H9 (cell line): ENCODE data around the gene DDX49. TPM values are rescaled to one million over a fixed set of nuclear protein-coding genes. Genes with fewer than 3 reads are reported as not detected.

Experiments
- DNase-seq: peaks from one replicate; pipeline ENCODE4 v3.0.0-alpha.2; 2017
- H2AFZ ChIP-seq: one replicate; pipeline ENCODE4 v1.6.1; 2013; ENCODE audit warnings: mild to moderate bottlenecking, low read length, control low read depth, moderate library complexity
- H2AK5ac ChIP-seq: 2 replicates; pipeline ENCODE4 v1.6.1; 2013; ENCODE audit warnings: low read length, control low read depth, mixed read lengths; ENCODE audit not compliant: insufficient read length
- H2BK120ac ChIP-seq: one replicate; pipeline ENCODE4 v1.6.1; 2013; ENCODE audit warnings: low read depth, mild to moderate bottlenecking, low read length, control low read depth, inconsistent platforms; ENCODE audit not compliant: poor library complexity, severe bottlenecking
- H2BK12ac ChIP-seq: 2 replicates; pipeline ENCODE4 v1.6.1; 2013; ENCODE audit warnings: low read length, control low read depth, mixed read lengths, low read depth; ENCODE audit not compliant: insufficient read length
- H2BK15ac ChIP-seq: 2 replicates; pipeline ENCODE4 v1.6.1; 2013; ENCODE audit warnings: low read depth, low read length, control low read depth
- H2BK20ac ChIP-seq: one replicate; pipeline ENCODE4 v1.6.1; 2013; ENCODE audit warnings: low read depth, mild to moderate bottlenecking, low read length, control low read depth, inconsistent platforms; ENCODE audit not compliant: poor library complexity, severe bottlenecking
- H2BK5ac ChIP-seq: 2 replicates; pipeline ENCODE4 v1.6.1; 2013; ENCODE audit warnings: low read length, control low read depth, mixed read lengths; ENCODE audit not compliant: insufficient read length
- H3K14ac ChIP-seq: 2 replicates; pipeline ENCODE4 v1.6.1; 2013; ENCODE audit warnings: low read length, control low read depth; ENCODE audit not compliant: insufficient read depth
- H3K18ac ChIP-seq: 2 replicates; pipeline ENCODE4 v1.6.1; 2013; ENCODE audit warnings: low read depth, mild to moderate bottlenecking, mixed read lengths, low read length, control low read depth; ENCODE audit not compliant: insufficient read length
- H3K23ac ChIP-seq: 2 replicates; pipeline ENCODE4 v1.6.1; 2013; ENCODE audit warnings: low read length, control low read depth, mixed read lengths, low read depth; ENCODE audit not compliant: insufficient read length
- H3K23me2 ChIP-seq: 2 replicates; pipeline ENCODE4 v1.6.1; 2013; ENCODE audit warnings: low read depth, mild to moderate bottlenecking, mixed read lengths, low read length, control low read depth; ENCODE audit not compliant: insufficient read length, poor library complexity, severe bottlenecking
- H3K27ac ChIP-seq: 2 replicates; pipeline ENCODE4 v1.5.1; 2013; ENCODE audit warnings: low read length, control low read depth, mixed read lengths, low read depth; ENCODE audit not compliant: insufficient read length
- H3K27me3 ChIP-seq: 2 replicates; pipeline ENCODE4 v1.6.1; 2013; ENCODE audit warnings: low read length, control low read depth, inconsistent platforms; ENCODE audit not compliant: insufficient read depth
- H3K4ac ChIP-seq: 2 replicates; pipeline ENCODE4 v1.6.1; 2013; ENCODE audit warnings: low read depth, mild to moderate bottlenecking, control low read depth, inconsistent platforms, low read length, moderate library complexity
- H3K4me1 ChIP-seq: 2 replicates; pipeline ENCODE4 v1.6.1; 2013; ENCODE audit warnings: low read length, control low read depth, inconsistent platforms; ENCODE audit not compliant: insufficient read depth
- H3K4me2 ChIP-seq: 2 replicates; pipeline ENCODE4 v1.6.1; 2013; ENCODE audit warnings: low read length, control low read depth, mixed read lengths; ENCODE audit not compliant: insufficient read length, insufficient read depth
- H3K56ac ChIP-seq: 2 replicates; pipeline ENCODE4 v1.6.1; 2013; ENCODE audit warnings: low read depth, mild to moderate bottlenecking, mixed read lengths, low read length, control low read depth; ENCODE audit not compliant: insufficient read length
- H3K79me1 ChIP-seq: 2 replicates; pipeline ENCODE4 v1.6.1; 2013; ENCODE audit warnings: low read depth, mild to moderate bottlenecking, moderate library complexity, low read length, control low read depth, inconsistent platforms; ENCODE audit not compliant: insufficient read depth, poor library complexity, severe bottlenecking
- H3K79me2 ChIP-seq: 2 replicates; pipeline ENCODE4 v1.6.1; 2013; ENCODE audit warnings: low read length, control low read depth, inconsistent platforms; ENCODE audit not compliant: insufficient read depth
- H3K9ac ChIP-seq: 2 replicates; pipeline ENCODE4 v1.6.1; 2013; ENCODE audit warnings: low read length, control low read depth, mixed read lengths; ENCODE audit not compliant: insufficient read length; ENCODE audit errors: extremely low read depth
- H3K9me3 ChIP-seq: one replicate; pipeline ENCODE4 v1.6.1; 2013; ENCODE audit warnings: low read depth, low read length, inconsistent platforms; ENCODE audit not compliant: control insufficient read depth
- H3T11ph ChIP-seq: one replicate; pipeline ENCODE4 v1.6.1; 2013; ENCODE audit warnings: mild to moderate bottlenecking, low read length, control low read depth, inconsistent platforms
- H4K20me1 ChIP-seq: one replicate; pipeline ENCODE4 v1.6.1; 2013; ENCODE audit not compliant: control insufficient read depth, insufficient read length, insufficient read depth
- H4K5ac ChIP-seq: 2 replicates; pipeline ENCODE4 v1.6.1; 2013; ENCODE audit warnings: low read depth, mild to moderate bottlenecking, mixed read lengths, low read length, control low read depth; ENCODE audit not compliant: insufficient read length
- H4K8ac ChIP-seq: replicated peaks from 2 replicates; pipeline ENCODE4 v1.6.1; 2013; ENCODE audit warnings: low read length, control low read depth, mixed read lengths, low read depth; ENCODE audit not compliant: insufficient read length
- H4K91ac ChIP-seq: 2 replicates; pipeline ENCODE4 v1.6.1; 2013; ENCODE audit warnings: low read depth, mild to moderate bottlenecking, moderate library complexity, mixed read lengths, low read length, control low read depth; ENCODE audit not compliant: insufficient read length
- H3K27ac Mint-ChIP-seq, 3 experiments: 2 replicates in 2 of 3; 3 replicates in 1 of 3; pipeline ENCODE4 v1.8.0; 2020 to 2021; ENCODE audit warnings: mixed read lengths in 3 of 3, mild to moderate bottlenecking in 1 of 3, moderate library complexity in 1 of 3
- H3K27me3 Mint-ChIP-seq: 2 replicates; pipeline ENCODE4 v1.8.0; 2021; ENCODE audit warnings: low read depth, mild to moderate bottlenecking, moderate library complexity, mixed read lengths
- H3K36me3 Mint-ChIP-seq, 3 experiments: 2 replicates in 2 of 3; 3 replicates in 1 of 3; pipeline ENCODE4 v1.8.0; 2020 to 2021; ENCODE audit warnings: low read depth in 3 of 3, mixed read lengths in 3 of 3; ENCODE audit not compliant: insufficient read depth in 1 of 3
- H3K4me1 Mint-ChIP-seq, 2 experiments: 2 replicates each; pipeline ENCODE4 v1.8.0; 2020; ENCODE audit warnings: mixed read lengths in 2 of 2
- H3K4me3 Mint-ChIP-seq, 2 experiments: 2 replicates in 1 of 2; 3 replicates in 1 of 2; pipeline ENCODE4 v1.8.0; 2020 to 2021; ENCODE audit warnings: mild to moderate bottlenecking in 2 of 2, mixed read lengths in 2 of 2, moderate library complexity in 1 of 2
- H3K9me3 Mint-ChIP-seq, 2 experiments: 2 replicates in 1 of 2; 3 replicates in 1 of 2; pipeline ENCODE4 v1.8.0; 2020; ENCODE audit warnings: mild to moderate bottlenecking in 2 of 2, mixed read lengths in 2 of 2, moderate library complexity in 1 of 2
- WGBS: extraction: QIAGEN DNeasy Blood & Tissue Kit; methylation state at CpG from one replicate; pipeline ENCODE4 v1.1.7; 2013; ENCODE audit warnings: missing lambda C conversion rate, low lambda C conversion rate, mixed read lengths; ENCODE audit not compliant: insufficient read length; ENCODE audit errors: extremely low coverage; 5-methylcytosine and 5-hydroxymethylcytosine counted together
- total RNA-seq: library from RNA; stranded (reverse); gene quantifications from 2 replicates; pipeline ENCODE4 v1.2.1, GENCODE V29; 2021
- TF ChIP-seq, protein P1 (sequence below): fragments of 200-600 bp; sonication (generic); conservative IDR thresholded peaks from 3 replicates; pipeline ENCODE4 v1.8.0; 2021; ENCODE audit warnings: antibody characterized with exemption, mild to moderate bottlenecking

DDX49 gene
- total RNA-seq, 1 experiment from 2014 or later: 52.3 TPM

DNA sequence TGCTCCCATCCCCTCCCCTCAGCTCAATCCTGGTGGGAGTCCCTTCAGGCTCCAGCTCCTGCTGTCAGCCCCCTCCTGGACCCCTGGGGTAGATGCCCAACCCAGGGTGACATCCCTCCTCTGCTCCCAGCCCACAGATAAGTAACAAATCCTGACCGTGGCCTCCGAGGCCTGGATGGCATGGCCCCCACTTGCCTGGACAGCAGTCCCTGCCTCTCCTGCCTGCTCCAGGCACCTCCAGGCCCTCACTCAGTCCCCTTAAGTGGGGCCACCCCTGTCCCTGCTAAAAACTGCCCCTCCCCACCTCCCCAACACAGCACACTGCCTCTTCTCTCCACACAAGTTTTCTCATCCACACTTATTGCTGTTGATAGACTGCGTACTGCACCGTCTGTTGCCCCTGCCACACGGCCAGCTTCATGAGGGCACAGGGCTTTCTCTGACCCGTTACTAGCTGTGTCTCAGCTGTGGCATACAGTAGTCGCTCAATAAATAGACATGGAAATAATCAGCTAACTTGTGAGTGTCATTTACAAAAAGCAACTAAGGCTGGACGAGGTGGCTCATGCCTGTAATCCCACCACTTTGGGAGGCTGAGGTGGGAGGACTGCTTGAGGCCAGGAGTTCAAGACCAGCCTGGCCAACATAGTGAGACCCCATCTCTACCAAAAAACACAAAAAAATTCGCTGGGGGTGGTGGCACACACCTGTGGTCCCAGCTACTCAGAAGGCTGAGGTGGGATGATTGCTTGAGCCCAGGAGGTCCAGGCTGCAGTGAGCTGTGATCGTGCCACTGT is 29.4 kb upstream of the DDX49 start:
- no peak overlapping the region for H2AFZ ChIP-seq
- no peaks in the 10 kb centered on the region for H3K79me2 ChIP-seq
- no peak overlapping the region for H2BK12ac ChIP-seq
- no peak overlapping the region for H3K23ac ChIP-seq
- H3K18ac ChIP-seq: no peak overlapping the region
- no peak overlapping the region for H4K8ac ChIP-seq
- Mint-ChIP-seq H3K27ac (no peak overlapping the region; a peak in 1 of 7 replicates), H3K9me3 (no peaks in the 10 kb centered on the region; a peak in 1 of 5 replicates), H3K4me3 (no peak overlapping the region; a peak in 1 of 5 replicates), H3K4me1 (peaks cover 0 to 8% of the 10 kb centered on the region in 2 experiments; a peak in 1 of 4 replicates), H3K36me3 (peaks cover 9 to 24% (median 9%) of the 10 kb centered on the region in 3 experiments), H3K27me3 (no peaks in the 10 kb centered on the region; the same call in none of the 2 replicates)
- no peak overlapping the region for H2BK120ac ChIP-seq
- TF ChIP-seq, protein P1, sequence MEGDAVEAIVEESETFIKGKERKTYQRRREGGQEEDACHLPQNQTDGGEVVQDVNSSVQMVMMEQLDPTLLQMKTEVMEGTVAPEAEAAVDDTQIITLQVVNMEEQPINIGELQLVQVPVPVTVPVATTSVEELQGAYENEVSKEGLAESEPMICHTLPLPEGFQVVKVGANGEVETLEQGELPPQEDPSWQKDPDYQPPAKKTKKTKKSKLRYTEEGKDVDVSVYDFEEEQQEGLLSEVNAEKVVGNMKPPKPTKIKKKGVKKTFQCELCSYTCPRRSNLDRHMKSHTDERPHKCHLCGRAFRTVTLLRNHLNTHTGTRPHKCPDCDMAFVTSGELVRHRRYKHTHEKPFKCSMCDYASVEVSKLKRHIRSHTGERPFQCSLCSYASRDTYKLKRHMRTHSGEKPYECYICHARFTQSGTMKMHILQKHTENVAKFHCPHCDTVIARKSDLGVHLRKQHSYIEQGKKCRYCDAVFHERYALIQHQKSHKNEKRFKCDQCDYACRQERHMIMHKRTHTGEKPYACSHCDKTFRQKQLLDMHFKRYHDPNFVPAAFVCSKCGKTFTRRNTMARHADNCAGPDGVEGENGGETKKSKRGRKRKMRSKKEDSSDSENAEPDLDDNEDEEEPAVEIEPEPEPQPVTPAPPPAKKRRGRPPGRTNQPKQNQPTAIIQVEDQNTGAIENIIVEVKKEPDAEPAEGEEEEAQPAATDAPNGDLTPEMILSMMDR: no peak
- no CpG with 5 or more reads among the region's 10 CpGs for WGBS
- H3K27ac ChIP-seq: no peak overlapping the region
- no peak overlapping the region for H3K4me2 ChIP-seq
- no peak overlapping the region for H4K91ac ChIP-seq
- H2AK5ac ChIP-seq: no peak overlapping the region
- no peak overlapping the region for H3K14ac ChIP-seq
- no peak overlapping the region for H2BK5ac ChIP-seq
- no peaks in the 10 kb centered on the region for H3K4me1 ChIP-seq
- H3K9me3 ChIP-seq: no peaks in the 10 kb centered on the region
- H3K4ac ChIP-seq: no peak overlapping the region
- no peak overlapping the region for H3K56ac ChIP-seq
- no peak overlapping the region for H2BK20ac ChIP-seq
- no peaks in the 10 kb centered on the region for H4K20me1 ChIP-seq
- no peak overlapping the region for H3K9ac ChIP-seq
- DNase-seq: no peak
- H3K23me2 ChIP-seq: peaks cover 4% of the 10 kb centered on the region
- no peaks in the 10 kb centered on the region for H3K79me1 ChIP-seq
- no peak overlapping the region for H3T11ph ChIP-seq
- no peak overlapping the region for H4K5ac ChIP-seq
- H2BK15ac ChIP-seq: no peak overlapping the region
- H3K27me3 ChIP-seq: no peaks in the 10 kb centered on the region
